Measurements from ENCODE around the gene HDAC1. TPM values are rescaled to one million over a fixed set of nuclear protein-coding genes. Genes with fewer than 3 reads are reported as not detected.

Gene HDAC1
- total and polyA plus RNA-seq, 2 of the 13 experiments (the other 11 are each of a cell fraction or from before 2014, with no cell fraction given): 93.5 to 189 TPM

GRCh38 chr1:32247983-32248889 lies 43.6 kb upstream of the HDAC1 start (continued):
- TF ChIP-seq SAP130 (CRISPR knock-in tag; IDR thresholded peaks at IDR 0.05; ENCODE audit: low read depth): peak; percentile 75
- peak; percentile 41; the same call in 1 of the 2 replicates for TF ChIP-seq CENPT (CRISPR knock-in tag; IDR thresholded peaks at IDR 0.05; ENCODE audit: low read depth)
- TF ChIP-seq ZNF136 (CRISPR knock-in tag; IDR thresholded peaks at IDR 0.05; ENCODE audit: low read depth): no peak
- TF ChIP-seq HIVEP1 (CRISPR knock-in tag; IDR thresholded peaks at IDR 0.05): peak; percentile 35; the same call in 1 of the 2 replicates
- TF ChIP-seq HMGXB4 (CRISPR knock-in tag; IDR thresholded peaks at IDR 0.05; ENCODE audit: borderline replicate concordance in 1 of 2, low read depth in 1 of 2): peak; percentile 66 to 85; a peak in 3 of 4 replicates
- no peak for TF ChIP-seq ZSCAN22 (CRISPR knock-in tag; IDR thresholded peaks at IDR 0.05)
- no peak for TF ChIP-seq MZF1 (CRISPR knock-in tag; IDR thresholded peaks at IDR 0.05; ENCODE audit: borderline replicate concordance)
- TF ChIP-seq ZNF850 (CRISPR knock-in tag; conservative IDR thresholded peaks at IDR 0.05): no peak
- no peak for TF ChIP-seq ZBTB14 (CRISPR knock-in tag; IDR thresholded peaks at IDR 0.05)
- TF ChIP-seq THYN1 (CRISPR knock-in tag; IDR thresholded peaks at IDR 0.05; ENCODE audit: borderline replicate concordance, low read depth): no peak
- no peak for TF ChIP-seq ZNF609 (CRISPR knock-in tag; IDR thresholded peaks at IDR 0.05; ENCODE audit: borderline replicate concordance)
- TF ChIP-seq U2AF1 (optimal IDR thresholded peaks at IDR 0.05; ENCODE audit: low read depth, low read length): peak; percentile 35
- TF ChIP-seq NRL (CRISPR knock-in tag; IDR thresholded peaks at IDR 0.05; ENCODE audit: borderline replicate concordance): no peak; the same call in 1 of the 2 replicates
- TF ChIP-seq ZNF546 (CRISPR knock-in tag; conservative IDR thresholded peaks at IDR 0.05): no peak
- TF ChIP-seq ERF (CRISPR knock-in tag; IDR thresholded peaks at IDR 0.05): peak; percentile 49; the same call in 1 of the 2 replicates
- TF ChIP-seq THRA (CRISPR knock-in tag; IDR thresholded peaks at IDR 0.05; ENCODE audit: borderline replicate concordance): peak; percentile 70; the same call in 1 of the 2 replicates
- peak; percentile 55 for TF ChIP-seq KAT8 (CRISPR knock-in tag; IDR thresholded peaks at IDR 0.05)
- TF ChIP-seq FOXJ3 (CRISPR knock-in tag; IDR thresholded peaks at IDR 0.05; ENCODE audit: borderline replicate concordance): no peak
- no peak for TF ChIP-seq ZNF724P (CRISPR knock-in tag; IDR thresholded peaks at IDR 0.05; ENCODE audit: borderline replicate concordance)

Data from HepG2 (cell line).